Measurements from ENCODE around the gene CPT1A.

DNA sequence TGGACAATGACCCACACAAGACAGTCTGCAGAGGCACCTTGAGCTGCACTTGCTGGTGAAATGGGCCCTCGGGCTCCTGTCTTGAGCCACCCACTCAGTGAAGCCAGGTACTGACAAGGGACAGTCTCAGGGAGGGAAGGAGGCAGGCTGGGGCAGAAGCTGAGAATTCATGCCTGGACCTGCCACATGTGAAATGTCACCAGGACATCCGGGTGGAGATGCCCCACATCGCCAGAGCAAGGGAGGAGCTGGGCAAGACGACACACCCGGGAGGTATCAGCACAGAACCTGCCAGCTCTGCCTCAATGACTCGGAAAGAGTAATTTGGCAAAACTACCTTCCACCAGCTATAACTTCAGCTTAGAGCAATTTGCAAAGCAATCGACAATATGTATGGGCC, 23.5 kb downstream of the CPT1A start:
- TF ChIP-seq CTCF (IDR thresholded peaks at IDR 0.05; ENCODE audit: low read length) = no peak
- no peak for TF ChIP-seq EZH2 (IDR thresholded peaks at IDR 0.05; ENCODE audit: borderline replicate concordance, low read length)
